K562 (cell line): Measurements from ENCODE around the gene LAMA1. TPM values are rescaled to one million over a fixed set of nuclear protein-coding genes. Genes with fewer than 3 reads are reported as not detected.

ENCODE experiments used
- ARID1B ChIP-seq: fragments of 450-650 bp; IDR thresholded peaks from 2 replicates; pipeline ENCODE4 v1.6.1; 2016; ENCODE audit warnings: antibody characterized with exemption, mild to moderate bottlenecking, inconsistent platforms
- ARID2 ChIP-seq: fragments of 450-650 bp; IDR thresholded peaks from 2 replicates; pipeline ENCODE4 v1.6.1; 2017; ENCODE audit warnings: antibody characterized with exemption, mild to moderate bottlenecking
- CHCHD3 ChIP-seq: fragments of 250-450 bp; sonication (Bioruptor Pico); IDR thresholded peaks from 2 replicates; pipeline ENCODE4 v2.1.2; 2022; ENCODE audit warnings: mild to moderate bottlenecking
- GATAD2A ChIP-seq: fragments of 450-650 bp; IDR thresholded peaks from 2 replicates; pipeline ENCODE4 v1.6.1; 2017
- HNRNPLL ChIP-seq: fragments of 200-400 bp; formaldehyde crosslinking; IDR thresholded peaks from 2 replicates; pipeline ENCODE4 v1.6.1; 2017; ENCODE audit warnings: low read length, low read depth, mild to moderate bottlenecking; ENCODE audit not compliant: poor library complexity, severe bottlenecking
- JUND ChIP-seq, 2 experiments: IDR thresholded peaks; 2 replicates in 1 of 2; 3 replicates in 1 of 2; pipeline ENCODE4 v1.6.1; 2011; ENCODE audit warnings: borderline replicate concordance in 2 of 2, low read depth in 2 of 2, low read length in 2 of 2, improper control_type of control experiment in 1 of 2, missing biosample characterization in 1 of 2, missing genetic modification characterization in 1 of 2, missing genetic modification reagents in 1 of 2
- NCOA1 ChIP-seq: fragments of 450-650 bp; IDR thresholded peaks from 2 replicates; pipeline ENCODE4 v1.6.1; 2016; ENCODE audit warnings: low read depth
- NEUROD1 ChIP-seq: fragments of 150-350 bp; IDR thresholded peaks from 2 replicates; pipeline ENCODE4 v1.6.1; 2014; ENCODE audit warnings: borderline replicate concordance, low read length, low read depth; ENCODE audit not compliant: partially characterized antibody
- NFATC3 ChIP-seq: fragments of 450-650 bp; IDR thresholded peaks from 2 replicates; pipeline ENCODE4 v1.6.1; 2017; ENCODE audit warnings: mild to moderate bottlenecking
- NFIC ChIP-seq: fragments of 450-650 bp; IDR thresholded peaks from 2 replicates; pipeline ENCODE4 v1.6.1; 2017; ENCODE audit warnings: mild to moderate bottlenecking, inconsistent platforms
- OTX1 ChIP-seq: fragments of 450-650 bp; formaldehyde crosslinking; IDR thresholded peaks from 2 replicates; pipeline ENCODE4 v1.4.0; 2022; ENCODE audit warnings: mild to moderate bottlenecking
- POLR2G ChIP-seq: fragments of 200-400 bp; formaldehyde crosslinking; IDR thresholded peaks from 2 replicates; pipeline ENCODE4 v1.6.1; 2017; ENCODE audit warnings: low read depth, mild to moderate bottlenecking, antibody characterized with exemption, low read length, moderate library complexity
- RBM39 ChIP-seq: fragments of 200-400 bp; formaldehyde crosslinking; optimal IDR thresholded peaks from 2 replicates; pipeline ENCODE3; 2018; ENCODE audit warnings: low read depth, low read length
- SIN3B ChIP-seq: fragments of 450-650 bp; IDR thresholded peaks from 2 replicates; pipeline ENCODE4 v1.6.1; 2017; ENCODE audit warnings: low read depth, mild to moderate bottlenecking, moderate library complexity
- SMARCE1 ChIP-seq: fragments of 450-650 bp; IDR thresholded peaks from 2 replicates; pipeline ENCODE4 v1.7.1; 2016; ENCODE audit warnings: mild to moderate bottlenecking
- TCF3 ChIP-seq: sonication (generic); formaldehyde crosslinking; IDR thresholded peaks from 2 replicates; pipeline ENCODE4 v1.4.0; 2020; ENCODE audit warnings: mild to moderate bottlenecking, missing genetic modification reagents
- ZFP1 ChIP-seq: fragments of 450-650 bp; formaldehyde crosslinking; IDR thresholded peaks from 2 replicates; pipeline ENCODE4 v1.4.0; 2020; ENCODE audit warnings: mild to moderate bottlenecking, mixed read lengths
- ZNF184 ChIP-seq: sonication (generic); formaldehyde crosslinking; IDR thresholded peaks from 2 replicates; pipeline ENCODE4 v1.5.0; 2020; ENCODE audit warnings: missing genetic modification reagents
- ZNF561 ChIP-seq: fragments of 450-650 bp; formaldehyde crosslinking; conservative IDR thresholded peaks from 2 replicates; pipeline ENCODE4 v1.4.0; 2020; ENCODE audit warnings: mild to moderate bottlenecking, moderate library complexity
- ZNF644 ChIP-seq: fragments of 200-800 bp; sonication (Bioruptor generic); IDR thresholded peaks from 2 replicates; pipeline ENCODE4 v1.6.1; 2016; ENCODE audit warnings: low read depth, missing genetic modification characterization, missing compliant biosample characterization
- ZSCAN32 ChIP-seq: fragments of 450-650 bp; formaldehyde crosslinking; IDR thresholded peaks from 2 replicates; pipeline ENCODE4 v1.4.0; 2020; ENCODE audit warnings: mild to moderate bottlenecking, moderate library complexity
- polyA plus RNA-seq, 8 experiments: library from polyadenylated mRNA; depleted of rRNA in 4 of 8; stranded (reverse) in 5 of 8; unstranded in 3 of 8; fragments of >200 nt; fragmentation: Nextera tagmentation in 2 of 8; fragmentation: Illumina TruSeq in 1 of 8; extraction: Ambion mirVana in 2 of 8; extraction: Trizol in 1 of 8; gene quantifications; 2 replicates each; pipeline versions ENCODE4 v1.2.1 to v1.2.3, GENCODE V29; 2011 to 2014; ENCODE audit warnings: inconsistent platforms in 1 of 8, missing spikeins in 1 of 8
- total RNA-seq, 7 experiments: library from RNA; depleted of rRNA in 6 of 7; stranded (reverse); fragments of >200 nt in 6 of 7; fragmentation: Illumina TruSeq in 2 of 7; extraction: Trizol in 2 of 7; gene quantifications; 2 replicates each; pipeline versions ENCODE4 v1.2.1 to v1.2.3, GENCODE V29; 2011 to 2021; ENCODE audit warnings: low replicate concordance in 1 of 7
- TF ChIP-seq, protein P1 (sequence below): fragments of 450-650 bp; conservative IDR thresholded peaks from 2 replicates; pipeline ENCODE4 v1.6.1; 2016; ENCODE audit warnings: missing genetic modification characterization, low read depth, mild to moderate bottlenecking, missing compliant biosample characterization, moderate library complexity
- TF ChIP-seq, protein P2 (sequence below): fragments of 150-350 bp; IDR thresholded peaks from 2 replicates; pipeline ENCODE4 v1.6.1; 2014; ENCODE audit warnings: low read depth, mild to moderate bottlenecking, low read length, borderline replicate concordance
- TF ChIP-seq, protein P3 (sequence below): fragments of 250-450 bp; sonication (Bioruptor Pico); IDR thresholded peaks from 2 replicates; pipeline ENCODE4 v1.8.0; 2021; ENCODE audit warnings: mild to moderate bottlenecking, moderate library complexity

The LAMA1 gene
- total and polyA plus RNA-seq, 9 of the 15 experiments (the other 6 are each of a cell fraction or from before 2014, with no cell fraction given), result 0.04 TPM; not detected in 8

DNA sequence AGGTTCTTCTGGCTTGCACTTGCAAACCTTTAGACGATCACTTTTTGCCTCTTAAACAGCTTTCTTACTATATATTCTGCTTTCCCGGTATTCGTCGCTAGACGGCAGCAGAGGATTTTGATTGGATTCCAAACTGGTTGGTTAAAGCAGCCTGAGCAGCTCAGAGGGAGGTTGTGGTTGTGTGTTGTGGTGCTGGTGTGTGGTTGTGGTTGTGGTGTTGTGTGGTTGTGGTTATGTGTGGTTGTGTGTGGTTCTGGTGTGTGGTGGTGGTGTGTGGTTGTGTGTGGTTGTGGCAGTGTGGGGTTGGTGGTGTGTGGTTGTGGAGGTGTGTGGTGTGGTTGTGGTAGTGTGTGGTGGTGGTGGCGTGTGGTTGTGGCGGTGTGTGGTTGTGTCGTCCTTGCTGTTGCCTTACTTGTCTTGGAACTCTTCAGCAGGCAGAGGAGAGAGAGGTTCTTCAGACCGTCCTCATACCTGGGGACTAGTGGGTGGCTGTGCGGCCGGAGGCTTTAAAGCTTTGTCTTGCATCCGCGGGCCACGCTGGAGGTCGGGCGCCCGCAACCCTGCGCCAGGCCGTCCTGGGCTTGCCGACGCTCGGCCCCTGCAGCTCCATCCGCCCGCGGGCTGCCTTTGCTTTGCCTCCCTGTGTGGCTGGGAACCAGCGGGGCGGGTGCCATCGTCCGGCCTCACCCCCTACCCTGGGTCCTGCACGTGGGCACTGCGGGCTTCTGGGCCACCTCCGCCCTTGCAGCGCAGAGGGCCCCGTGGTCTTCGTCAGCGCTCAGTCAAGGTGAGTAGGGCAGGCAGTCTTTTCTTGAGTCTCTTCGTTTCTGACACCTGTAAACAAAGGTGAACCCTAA, 197.3 kb downstream of the LAMA1 start (continued):
- TF ChIP-seq TCF3 (no peak), POLR2G (no peak), SIN3B (no peak), ARID1B (peak; percentile 39; the same call in 1 of the 2 replicates), CHCHD3 (CRISPR knock-in tag) (no peak), RBM39 (no peak), NFATC3 (no peak), HNRNPLL (no peak), ZNF561 (CRISPR knock-in tag) (no peak), ZFP1 (no peak), OTX1 (CRISPR knock-in tag) (peak; percentile 40; the same call in 1 of the 2 replicates), NCOA1 (no peak), ARID2 (peak; percentile 94), ZNF644 (no peak), NFIC (peak; percentile 58), SMARCE1 (no peak), ZNF184 (CRISPR knock-in tag) (no peak), ZSCAN32 (no peak), GATAD2A (no peak), NEUROD1 (peak; percentile 27), JUND (IDR thresholded peaks at IDR 0.05; ENCODE audit: borderline replicate concordance, low read depth, low read length) (0 out of 2 replicates have a peak, but pooled peaks have one; percentile 24), JUND (tag; IDR thresholded peaks at IDR 0.05; ENCODE audit: borderline replicate concordance, low read depth, low read length) (no peak)
- TF ChIP-seq, protein P1, sequence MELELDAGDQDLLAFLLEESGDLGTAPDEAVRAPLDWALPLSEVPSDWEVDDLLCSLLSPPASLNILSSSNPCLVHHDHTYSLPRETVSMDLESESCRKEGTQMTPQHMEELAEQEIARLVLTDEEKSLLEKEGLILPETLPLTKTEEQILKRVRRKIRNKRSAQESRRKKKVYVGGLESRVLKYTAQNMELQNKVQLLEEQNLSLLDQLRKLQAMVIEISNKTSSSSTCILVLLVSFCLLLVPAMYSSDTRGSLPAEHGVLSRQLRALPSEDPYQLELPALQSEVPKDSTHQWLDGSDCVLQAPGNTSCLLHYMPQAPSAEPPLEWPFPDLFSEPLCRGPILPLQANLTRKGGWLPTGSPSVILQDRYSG (tag), result no peak
- TF ChIP-seq, protein P2, sequence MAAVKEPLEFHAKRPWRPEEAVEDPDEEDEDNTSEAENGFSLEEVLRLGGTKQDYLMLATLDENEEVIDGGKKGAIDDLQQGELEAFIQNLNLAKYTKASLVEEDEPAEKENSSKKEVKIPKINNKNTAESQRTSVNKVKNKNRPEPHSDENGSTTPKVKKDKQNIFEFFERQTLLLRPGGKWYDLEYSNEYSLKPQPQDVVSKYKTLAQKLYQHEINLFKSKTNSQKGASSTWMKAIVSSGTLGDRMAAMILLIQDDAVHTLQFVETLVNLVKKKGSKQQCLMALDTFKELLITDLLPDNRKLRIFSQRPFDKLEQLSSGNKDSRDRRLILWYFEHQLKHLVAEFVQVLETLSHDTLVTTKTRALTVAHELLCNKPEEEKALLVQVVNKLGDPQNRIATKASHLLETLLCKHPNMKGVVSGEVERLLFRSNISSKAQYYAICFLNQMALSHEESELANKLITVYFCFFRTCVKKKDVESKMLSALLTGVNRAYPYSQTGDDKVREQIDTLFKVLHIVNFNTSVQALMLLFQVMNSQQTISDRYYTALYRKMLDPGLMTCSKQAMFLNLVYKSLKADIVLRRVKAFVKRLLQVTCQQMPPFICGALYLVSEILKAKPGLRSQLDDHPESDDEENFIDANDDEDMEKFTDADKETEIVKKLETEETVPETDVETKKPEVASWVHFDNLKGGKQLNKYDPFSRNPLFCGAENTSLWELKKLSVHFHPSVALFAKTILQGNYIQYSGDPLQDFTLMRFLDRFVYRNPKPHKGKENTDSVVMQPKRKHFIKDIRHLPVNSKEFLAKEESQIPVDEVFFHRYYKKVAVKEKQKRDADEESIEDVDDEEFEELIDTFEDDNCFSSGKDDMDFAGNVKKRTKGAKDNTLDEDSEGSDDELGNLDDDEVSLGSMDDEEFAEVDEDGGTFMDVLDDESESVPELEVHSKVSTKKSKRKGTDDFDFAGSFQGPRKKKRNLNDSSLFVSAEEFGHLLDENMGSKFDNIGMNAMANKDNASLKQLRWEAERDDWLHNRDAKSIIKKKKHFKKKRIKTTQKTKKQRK, result no peak
- TF ChIP-seq, protein P3, sequence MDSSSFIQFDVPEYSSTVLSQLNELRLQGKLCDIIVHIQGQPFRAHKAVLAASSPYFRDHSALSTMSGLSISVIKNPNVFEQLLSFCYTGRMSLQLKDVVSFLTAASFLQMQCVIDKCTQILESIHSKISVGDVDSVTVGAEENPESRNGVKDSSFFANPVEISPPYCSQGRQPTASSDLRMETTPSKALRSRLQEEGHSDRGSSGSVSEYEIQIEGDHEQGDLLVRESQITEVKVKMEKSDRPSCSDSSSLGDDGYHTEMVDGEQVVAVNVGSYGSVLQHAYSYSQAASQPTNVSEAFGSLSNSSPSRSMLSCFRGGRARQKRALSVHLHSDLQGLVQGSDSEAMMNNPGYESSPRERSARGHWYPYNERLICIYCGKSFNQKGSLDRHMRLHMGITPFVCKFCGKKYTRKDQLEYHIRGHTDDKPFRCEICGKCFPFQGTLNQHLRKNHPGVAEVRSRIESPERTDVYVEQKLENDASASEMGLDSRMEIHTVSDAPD (CRISPR knock-in tag), result no peak
